LNCAP (cell line): Measurements from ENCODE around the gene BLID.

ENCODE experiments used
- TF ChIP-seq, protein P1 (sequence below): fragments of 450-650 bp; IDR thresholded peaks from 2 replicates; pipeline ENCODE4 v1.5.1; 2017; ENCODE audit warnings: mild to moderate bottlenecking

BLID gene

DNA sequence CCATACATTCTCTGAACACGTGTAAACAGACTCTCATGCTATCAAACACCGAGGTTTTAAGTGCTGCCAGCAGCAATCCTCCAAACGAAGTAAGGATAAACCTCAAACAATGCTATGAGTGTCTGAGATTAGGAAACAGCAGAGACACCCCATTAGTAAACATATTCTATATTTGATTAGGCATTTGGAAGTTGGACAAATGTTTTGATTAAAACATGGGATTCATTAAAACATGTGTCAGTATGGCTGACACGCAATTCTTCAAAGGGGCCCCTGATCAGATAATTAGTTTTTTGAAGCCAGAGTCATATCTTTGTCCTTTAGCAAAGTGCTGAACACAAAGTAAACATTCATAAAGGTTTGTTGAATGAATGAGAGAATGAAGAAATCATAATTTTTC lies 33.2 kb upstream of the BLID start:
- TF ChIP-seq, protein P1, sequence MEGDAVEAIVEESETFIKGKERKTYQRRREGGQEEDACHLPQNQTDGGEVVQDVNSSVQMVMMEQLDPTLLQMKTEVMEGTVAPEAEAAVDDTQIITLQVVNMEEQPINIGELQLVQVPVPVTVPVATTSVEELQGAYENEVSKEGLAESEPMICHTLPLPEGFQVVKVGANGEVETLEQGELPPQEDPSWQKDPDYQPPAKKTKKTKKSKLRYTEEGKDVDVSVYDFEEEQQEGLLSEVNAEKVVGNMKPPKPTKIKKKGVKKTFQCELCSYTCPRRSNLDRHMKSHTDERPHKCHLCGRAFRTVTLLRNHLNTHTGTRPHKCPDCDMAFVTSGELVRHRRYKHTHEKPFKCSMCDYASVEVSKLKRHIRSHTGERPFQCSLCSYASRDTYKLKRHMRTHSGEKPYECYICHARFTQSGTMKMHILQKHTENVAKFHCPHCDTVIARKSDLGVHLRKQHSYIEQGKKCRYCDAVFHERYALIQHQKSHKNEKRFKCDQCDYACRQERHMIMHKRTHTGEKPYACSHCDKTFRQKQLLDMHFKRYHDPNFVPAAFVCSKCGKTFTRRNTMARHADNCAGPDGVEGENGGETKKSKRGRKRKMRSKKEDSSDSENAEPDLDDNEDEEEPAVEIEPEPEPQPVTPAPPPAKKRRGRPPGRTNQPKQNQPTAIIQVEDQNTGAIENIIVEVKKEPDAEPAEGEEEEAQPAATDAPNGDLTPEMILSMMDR: no peak

DNA sequence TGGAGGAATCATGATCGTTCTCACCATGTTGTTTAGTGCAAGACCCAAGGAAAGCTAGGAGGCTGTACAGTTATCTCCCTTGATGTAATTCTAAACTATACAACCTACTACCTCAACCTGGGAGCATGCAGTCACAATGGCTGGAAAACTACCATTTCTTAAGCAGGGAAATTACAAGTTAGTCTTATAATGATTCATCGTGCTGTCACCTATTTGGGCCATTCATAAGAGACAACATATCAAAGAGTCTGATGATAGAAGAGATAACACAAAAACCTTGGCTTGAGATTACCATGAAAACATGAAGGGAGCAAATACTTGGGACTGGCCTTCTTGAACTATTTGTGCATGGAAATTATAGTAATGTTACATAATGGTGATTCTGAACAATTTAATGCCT lies 30.5 kb upstream of the BLID start:
- TF ChIP-seq, protein P1: no peak

DNA sequence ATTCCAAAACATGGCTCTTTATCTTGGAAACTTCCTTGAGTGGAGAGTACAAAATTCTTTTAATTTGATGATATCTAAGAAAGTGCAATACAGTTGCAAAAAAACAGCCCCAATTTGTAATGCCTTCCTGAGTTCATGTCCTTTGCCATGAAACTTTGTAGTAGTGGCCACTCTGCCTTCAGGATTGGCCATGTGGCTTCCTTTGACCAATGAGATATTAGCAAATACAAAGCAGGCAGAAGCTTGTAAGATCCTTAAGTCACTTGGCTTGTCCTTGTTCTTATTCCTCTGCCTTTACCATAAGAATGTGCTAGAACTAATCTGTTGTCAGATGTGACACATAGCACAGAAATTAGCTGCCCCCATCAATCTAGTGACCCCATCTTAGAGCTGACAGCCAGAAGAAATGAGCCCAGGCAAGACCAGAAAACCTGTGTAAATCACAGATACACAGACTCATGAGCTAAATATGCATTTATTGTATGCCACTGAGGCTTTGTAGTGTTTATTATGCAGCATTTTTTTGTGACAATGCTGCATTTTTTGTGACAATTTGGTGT lies 29.8 kb upstream of the BLID start:
- TF ChIP-seq, protein P1: no peak

DNA sequence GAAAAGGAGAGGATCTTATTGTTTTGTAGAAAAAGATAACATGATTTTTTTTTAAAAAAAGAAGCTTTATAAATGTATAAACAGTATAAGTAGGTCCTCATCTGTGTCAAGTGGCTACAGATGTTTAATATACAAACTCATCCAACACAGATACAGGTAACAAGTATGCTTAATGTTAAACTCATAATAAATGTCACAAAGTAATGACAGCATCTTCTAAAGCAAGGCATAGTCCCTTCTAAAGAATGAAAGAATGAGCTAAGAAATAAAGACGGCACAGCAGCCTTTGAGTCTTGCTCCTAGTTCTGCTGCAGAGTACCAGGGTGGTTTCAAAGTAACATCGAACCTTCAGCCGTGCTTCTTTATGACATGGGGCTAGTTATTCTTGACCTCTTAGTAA lies 28.7 kb upstream of the BLID start:
- TF ChIP-seq, protein P1: no peak

DNA sequence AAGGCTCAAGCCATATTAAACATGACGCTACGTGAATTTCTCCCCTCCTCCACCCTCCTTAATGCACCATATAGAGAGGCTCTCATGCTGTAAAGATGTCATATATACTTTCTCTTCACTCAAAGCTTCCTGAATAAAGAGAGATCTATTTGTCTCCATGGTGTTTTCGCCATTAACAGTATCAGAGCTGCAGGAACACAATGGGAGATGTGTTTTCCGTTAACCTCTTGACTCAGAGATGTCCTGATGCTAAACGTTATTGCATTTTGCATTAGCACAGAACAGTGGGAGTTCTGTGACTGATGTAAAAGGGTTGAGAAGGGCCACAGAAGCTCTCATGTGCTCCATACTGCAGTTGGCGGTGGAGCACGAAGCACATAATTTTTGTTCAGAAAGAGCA lies 25.7 kb upstream of the BLID start:
- TF ChIP-seq, protein P1: no peak

DNA sequence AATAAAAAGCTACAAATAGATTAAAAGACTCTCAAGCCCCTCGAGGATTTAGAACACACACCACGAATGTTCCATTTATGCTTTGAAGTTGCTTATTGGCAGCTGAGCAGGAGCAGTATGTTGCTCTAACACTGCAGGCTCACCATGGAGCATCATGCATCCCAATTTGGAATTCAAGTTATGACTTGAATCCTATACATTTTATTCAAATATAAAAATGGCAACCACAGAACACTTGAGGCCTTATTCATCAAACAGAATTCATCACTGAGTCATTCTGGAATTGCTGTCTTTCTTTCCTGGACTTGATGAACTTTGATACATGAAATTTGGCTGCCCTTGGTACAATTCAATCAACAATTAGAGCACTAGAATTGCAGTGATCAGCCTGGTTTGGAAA lies 24.5 kb upstream of the BLID start:
- TF ChIP-seq, protein P1: no peak

DNA sequence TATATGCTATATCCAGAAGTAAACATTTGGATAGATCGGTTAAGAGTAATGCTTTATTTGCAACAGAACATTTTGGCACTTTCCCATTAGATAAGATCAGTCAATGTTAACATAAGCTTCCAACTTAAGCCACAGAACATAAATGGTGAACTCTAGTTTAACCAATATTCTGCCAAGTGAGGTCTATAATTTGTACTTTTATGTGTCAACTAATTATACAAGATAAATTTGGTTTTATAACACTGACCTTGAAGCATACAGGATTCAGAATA lies 23.5 kb upstream of the BLID start:
- TF ChIP-seq, protein P1: no peak
